H9 (cell line): ENCODE measurements around the gene RBM15. TPM values are rescaled to one million over a fixed set of nuclear protein-coding genes. Genes with fewer than 3 reads are reported as not detected.

ENCODE experiments used
- DNase-seq: peaks from one replicate; pipeline ENCODE4 v3.0.0-alpha.2; 2017
- H2AFZ ChIP-seq: one replicate; pipeline ENCODE4 v1.6.1; 2013; ENCODE audit warnings: mild to moderate bottlenecking, low read length, control low read depth, moderate library complexity
- H2AK5ac ChIP-seq: 2 replicates; pipeline ENCODE4 v1.6.1; 2013; ENCODE audit warnings: low read length, control low read depth, mixed read lengths; ENCODE audit not compliant: insufficient read length
- H2BK120ac ChIP-seq: one replicate; pipeline ENCODE4 v1.6.1; 2013; ENCODE audit warnings: low read depth, mild to moderate bottlenecking, low read length, control low read depth, inconsistent platforms; ENCODE audit not compliant: poor library complexity, severe bottlenecking
- H2BK12ac ChIP-seq: 2 replicates; pipeline ENCODE4 v1.6.1; 2013; ENCODE audit warnings: low read length, control low read depth, mixed read lengths, low read depth; ENCODE audit not compliant: insufficient read length
- H2BK15ac ChIP-seq: 2 replicates; pipeline ENCODE4 v1.6.1; 2013; ENCODE audit warnings: low read depth, low read length, control low read depth
- H2BK20ac ChIP-seq: one replicate; pipeline ENCODE4 v1.6.1; 2013; ENCODE audit warnings: low read depth, mild to moderate bottlenecking, low read length, control low read depth, inconsistent platforms; ENCODE audit not compliant: poor library complexity, severe bottlenecking
- H2BK5ac ChIP-seq: 2 replicates; pipeline ENCODE4 v1.6.1; 2013; ENCODE audit warnings: low read length, control low read depth, mixed read lengths; ENCODE audit not compliant: insufficient read length
- H3K14ac ChIP-seq: 2 replicates; pipeline ENCODE4 v1.6.1; 2013; ENCODE audit warnings: low read length, control low read depth; ENCODE audit not compliant: insufficient read depth
- H3K18ac ChIP-seq: 2 replicates; pipeline ENCODE4 v1.6.1; 2013; ENCODE audit warnings: low read depth, mild to moderate bottlenecking, mixed read lengths, low read length, control low read depth; ENCODE audit not compliant: insufficient read length
- H3K23ac ChIP-seq: 2 replicates; pipeline ENCODE4 v1.6.1; 2013; ENCODE audit warnings: low read length, control low read depth, mixed read lengths, low read depth; ENCODE audit not compliant: insufficient read length
- H3K23me2 ChIP-seq: 2 replicates; pipeline ENCODE4 v1.6.1; 2013; ENCODE audit warnings: low read depth, mild to moderate bottlenecking, mixed read lengths, low read length, control low read depth; ENCODE audit not compliant: insufficient read length, poor library complexity, severe bottlenecking
- H3K27ac ChIP-seq: 2 replicates; pipeline ENCODE4 v1.5.1; 2013; ENCODE audit warnings: low read length, control low read depth, mixed read lengths, low read depth; ENCODE audit not compliant: insufficient read length
- H3K27me3 ChIP-seq: 2 replicates; pipeline ENCODE4 v1.6.1; 2013; ENCODE audit warnings: low read length, control low read depth, inconsistent platforms; ENCODE audit not compliant: insufficient read depth
- H3K4ac ChIP-seq: 2 replicates; pipeline ENCODE4 v1.6.1; 2013; ENCODE audit warnings: low read depth, mild to moderate bottlenecking, control low read depth, inconsistent platforms, low read length, moderate library complexity
- H3K4me1 ChIP-seq: 2 replicates; pipeline ENCODE4 v1.6.1; 2013; ENCODE audit warnings: low read length, control low read depth, inconsistent platforms; ENCODE audit not compliant: insufficient read depth
- H3K4me2 ChIP-seq: 2 replicates; pipeline ENCODE4 v1.6.1; 2013; ENCODE audit warnings: low read length, control low read depth, mixed read lengths; ENCODE audit not compliant: insufficient read length, insufficient read depth
- H3K56ac ChIP-seq: 2 replicates; pipeline ENCODE4 v1.6.1; 2013; ENCODE audit warnings: low read depth, mild to moderate bottlenecking, mixed read lengths, low read length, control low read depth; ENCODE audit not compliant: insufficient read length
- H3K79me1 ChIP-seq: 2 replicates; pipeline ENCODE4 v1.6.1; 2013; ENCODE audit warnings: low read depth, mild to moderate bottlenecking, moderate library complexity, low read length, control low read depth, inconsistent platforms; ENCODE audit not compliant: insufficient read depth, poor library complexity, severe bottlenecking
- H3K79me2 ChIP-seq: 2 replicates; pipeline ENCODE4 v1.6.1; 2013; ENCODE audit warnings: low read length, control low read depth, inconsistent platforms; ENCODE audit not compliant: insufficient read depth
- H3K9ac ChIP-seq: 2 replicates; pipeline ENCODE4 v1.6.1; 2013; ENCODE audit warnings: low read length, control low read depth, mixed read lengths; ENCODE audit not compliant: insufficient read length; ENCODE audit errors: extremely low read depth
- H3K9me3 ChIP-seq: one replicate; pipeline ENCODE4 v1.6.1; 2013; ENCODE audit warnings: low read depth, low read length, inconsistent platforms; ENCODE audit not compliant: control insufficient read depth
- H3T11ph ChIP-seq: one replicate; pipeline ENCODE4 v1.6.1; 2013; ENCODE audit warnings: mild to moderate bottlenecking, low read length, control low read depth, inconsistent platforms
- H4K20me1 ChIP-seq: one replicate; pipeline ENCODE4 v1.6.1; 2013; ENCODE audit not compliant: control insufficient read depth, insufficient read length, insufficient read depth
- H4K5ac ChIP-seq: 2 replicates; pipeline ENCODE4 v1.6.1; 2013; ENCODE audit warnings: low read depth, mild to moderate bottlenecking, mixed read lengths, low read length, control low read depth; ENCODE audit not compliant: insufficient read length
- H4K8ac ChIP-seq: replicated peaks from 2 replicates; pipeline ENCODE4 v1.6.1; 2013; ENCODE audit warnings: low read length, control low read depth, mixed read lengths, low read depth; ENCODE audit not compliant: insufficient read length
- H4K91ac ChIP-seq: 2 replicates; pipeline ENCODE4 v1.6.1; 2013; ENCODE audit warnings: low read depth, mild to moderate bottlenecking, moderate library complexity, mixed read lengths, low read length, control low read depth; ENCODE audit not compliant: insufficient read length
- H3K27ac Mint-ChIP-seq, 3 experiments: 2 replicates in 2 of 3; 3 replicates in 1 of 3; pipeline ENCODE4 v1.8.0; 2020 to 2021; ENCODE audit warnings: mixed read lengths in 3 of 3, mild to moderate bottlenecking in 1 of 3, moderate library complexity in 1 of 3
- H3K27me3 Mint-ChIP-seq: 2 replicates; pipeline ENCODE4 v1.8.0; 2021; ENCODE audit warnings: low read depth, mild to moderate bottlenecking, moderate library complexity, mixed read lengths
- H3K36me3 Mint-ChIP-seq, 3 experiments: 2 replicates in 2 of 3; 3 replicates in 1 of 3; pipeline ENCODE4 v1.8.0; 2020 to 2021; ENCODE audit warnings: low read depth in 3 of 3, mixed read lengths in 3 of 3; ENCODE audit not compliant: insufficient read depth in 1 of 3
- H3K4me1 Mint-ChIP-seq, 2 experiments: 2 replicates each; pipeline ENCODE4 v1.8.0; 2020; ENCODE audit warnings: mixed read lengths in 2 of 2
- H3K4me3 Mint-ChIP-seq, 2 experiments: 2 replicates in 1 of 2; 3 replicates in 1 of 2; pipeline ENCODE4 v1.8.0; 2020 to 2021; ENCODE audit warnings: mild to moderate bottlenecking in 2 of 2, mixed read lengths in 2 of 2, moderate library complexity in 1 of 2
- H3K9me3 Mint-ChIP-seq, 2 experiments: 2 replicates in 1 of 2; 3 replicates in 1 of 2; pipeline ENCODE4 v1.8.0; 2020; ENCODE audit warnings: mild to moderate bottlenecking in 2 of 2, mixed read lengths in 2 of 2, moderate library complexity in 1 of 2
- CTCF ChIP-seq: fragments of 200-600 bp; sonication (generic); conservative IDR thresholded peaks from 3 replicates; pipeline ENCODE4 v1.8.0; 2021; ENCODE audit warnings: antibody characterized with exemption, mild to moderate bottlenecking
- WGBS: extraction: QIAGEN DNeasy Blood & Tissue Kit; methylation state at CpG from one replicate; pipeline ENCODE4 v1.1.7; 2013; ENCODE audit warnings: missing lambda C conversion rate, low lambda C conversion rate, mixed read lengths; ENCODE audit not compliant: insufficient read length; ENCODE audit errors: extremely low coverage; 5-methylcytosine and 5-hydroxymethylcytosine counted together
- total RNA-seq: library from RNA; stranded (reverse); gene quantifications from 2 replicates; pipeline ENCODE4 v1.2.1, GENCODE V29; 2021

Gene RBM15
- total RNA-seq, 1 experiment from 2014 or later: 62.0 TPM

- no peak overlapping the region for H2BK15ac ChIP-seq
- H2BK120ac ChIP-seq: no peak overlapping the region
- H3K18ac ChIP-seq: no peak overlapping the region
- H3K27me3 ChIP-seq: no peaks in the 10 kb centered on the region
- no peak for DNase-seq
- no peak overlapping the region for H3T11ph ChIP-seq
- H3K56ac ChIP-seq: no peak overlapping the region
- H3K4me1 ChIP-seq: no peaks in the 10 kb centered on the region; the same call in 1 of the 2 replicates
- H3K14ac ChIP-seq: no peak overlapping the region
- H3K27ac ChIP-seq: no peak overlapping the region
- H2BK12ac ChIP-seq: no peak overlapping the region
- H4K20me1 ChIP-seq: no peaks in the 10 kb centered on the region
- H3K9ac ChIP-seq: no peak overlapping the region
- H2BK5ac ChIP-seq: no peak overlapping the region
- no peak overlapping the region for H4K91ac ChIP-seq
- no peak overlapping the region for H2AK5ac ChIP-seq
- no peak overlapping the region for H3K23ac ChIP-seq
- no peaks in the 10 kb centered on the region for H3K79me1 ChIP-seq
- no peak overlapping the region for H4K8ac ChIP-seq
- no peak overlapping the region for H3K4ac ChIP-seq
- no peaks in the 10 kb centered on the region for H3K23me2 ChIP-seq
- no peak overlapping the region for H2BK20ac ChIP-seq
- no peak for TF ChIP-seq CTCF
- no peak overlapping the region for H3K4me2 ChIP-seq
- no peaks in the 10 kb centered on the region for H3K36me3 Mint-ChIP-seq
- no peak overlapping the region for H3K27ac Mint-ChIP-seq
- no peaks in the 10 kb centered on the region for H3K79me2 ChIP-seq
- peaks cover 8 to 13% of the 10 kb centered on the region in 2 experiments for H3K4me1 Mint-ChIP-seq
- H3K4me3 Mint-ChIP-seq: no peak overlapping the region
- WGBS: no CpG with 5 or more reads among the region's 7 CpGs
- H2AFZ ChIP-seq: no peak overlapping the region
- H4K5ac ChIP-seq: no peak overlapping the region
- peaks cover 4% of the 10 kb centered on the region for H3K27me3 Mint-ChIP-seq
- H3K9me3 Mint-ChIP-seq: no peaks in the 10 kb centered on the region
- no peaks in the 10 kb centered on the region for H3K9me3 ChIP-seq
Measured at GRCh38 chr1:110292031-110292741, 47.0 kb upstream of the RBM15 start.
